HG03442 (cell line): Measurements from ENCODE around the gene MLLT3.

ENCODE experiments used
- ATAC-seq: cut with Tn5 transposase; IDR thresholded peaks from one replicate; pipeline ENCODE4 v1.9.1; 2021; ENCODE audit warnings: mild to moderate bottlenecking, moderate library complexity; ENCODE audit not compliant: unreplicated experiment

The MLLT3 gene

DNA sequence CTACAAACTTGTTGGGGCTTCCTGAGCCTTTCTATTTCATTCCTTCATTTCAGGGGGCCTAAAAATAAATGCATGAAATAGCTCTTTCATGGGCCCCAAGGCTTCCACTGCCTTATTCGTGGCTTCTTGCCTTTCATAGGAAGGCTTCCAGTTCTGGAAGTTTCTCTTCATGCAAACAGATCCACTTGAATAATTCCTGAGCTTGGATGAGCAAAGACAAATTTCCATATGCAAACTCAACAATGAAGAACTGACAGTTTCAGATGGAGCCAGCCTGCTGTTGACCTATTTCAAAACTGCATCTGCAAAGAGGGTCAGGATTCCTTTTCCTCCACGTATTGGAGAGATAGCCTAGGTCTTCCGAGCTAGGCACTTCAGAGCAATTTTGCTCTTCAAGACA is 142.1 kb downstream of the MLLT3 start:
- no peak for ATAC-seq

DNA sequence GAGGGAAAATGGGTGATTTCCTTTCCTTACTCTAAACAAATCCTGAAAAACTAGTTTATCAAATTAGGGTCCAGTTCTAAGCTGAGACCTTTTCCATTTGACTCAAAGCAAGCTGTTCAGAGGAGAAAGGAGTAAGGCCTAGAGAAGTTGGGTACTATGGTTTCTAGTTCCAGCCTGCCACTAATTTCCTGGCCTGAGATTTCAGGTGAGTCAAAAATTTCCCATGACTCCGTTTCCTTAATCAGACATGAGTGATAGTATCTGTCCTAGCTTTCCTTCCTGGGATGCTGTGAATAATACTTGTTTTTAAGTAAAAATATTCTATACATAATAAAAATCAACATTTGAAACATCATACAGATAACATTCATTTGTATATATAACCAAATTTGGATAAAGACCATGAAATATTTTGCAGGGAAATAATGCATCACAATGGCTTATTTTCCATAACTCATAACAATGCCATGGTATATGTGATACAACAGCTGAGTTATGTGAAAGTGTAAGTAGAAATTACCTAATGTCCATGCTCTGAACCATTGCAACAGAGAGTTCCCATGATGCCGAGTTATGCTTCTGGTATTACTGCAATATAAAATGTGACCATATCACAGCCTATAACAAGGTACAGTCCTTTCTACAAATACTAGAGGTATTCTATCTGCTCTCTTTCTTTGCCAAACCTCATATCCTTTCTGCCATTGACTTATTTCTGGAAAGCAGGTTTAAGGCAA is 142.7 kb downstream of the MLLT3 start:
- peak; percentile 70 for ATAC-seq

DNA sequence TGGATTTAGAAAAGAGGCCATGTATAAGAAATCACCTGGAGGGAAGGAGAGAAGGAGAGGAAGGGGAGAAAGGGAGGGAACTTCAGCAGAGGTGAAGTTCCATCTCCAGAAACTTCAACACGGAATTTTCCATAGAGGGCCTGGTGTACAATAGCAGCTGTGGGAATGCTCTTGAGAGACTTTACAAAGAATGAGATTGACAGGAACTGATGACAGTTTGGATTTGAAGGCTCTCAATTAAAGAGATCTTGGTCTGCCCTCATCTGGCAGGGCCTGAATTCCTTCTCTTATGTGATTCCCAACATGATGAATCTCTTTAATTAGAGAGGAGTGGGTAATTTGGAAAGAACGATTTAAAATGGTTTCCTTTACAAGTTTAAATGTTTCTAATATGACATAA is 143.5 kb downstream of the MLLT3 start:
- no peak for ATAC-seq

DNA sequence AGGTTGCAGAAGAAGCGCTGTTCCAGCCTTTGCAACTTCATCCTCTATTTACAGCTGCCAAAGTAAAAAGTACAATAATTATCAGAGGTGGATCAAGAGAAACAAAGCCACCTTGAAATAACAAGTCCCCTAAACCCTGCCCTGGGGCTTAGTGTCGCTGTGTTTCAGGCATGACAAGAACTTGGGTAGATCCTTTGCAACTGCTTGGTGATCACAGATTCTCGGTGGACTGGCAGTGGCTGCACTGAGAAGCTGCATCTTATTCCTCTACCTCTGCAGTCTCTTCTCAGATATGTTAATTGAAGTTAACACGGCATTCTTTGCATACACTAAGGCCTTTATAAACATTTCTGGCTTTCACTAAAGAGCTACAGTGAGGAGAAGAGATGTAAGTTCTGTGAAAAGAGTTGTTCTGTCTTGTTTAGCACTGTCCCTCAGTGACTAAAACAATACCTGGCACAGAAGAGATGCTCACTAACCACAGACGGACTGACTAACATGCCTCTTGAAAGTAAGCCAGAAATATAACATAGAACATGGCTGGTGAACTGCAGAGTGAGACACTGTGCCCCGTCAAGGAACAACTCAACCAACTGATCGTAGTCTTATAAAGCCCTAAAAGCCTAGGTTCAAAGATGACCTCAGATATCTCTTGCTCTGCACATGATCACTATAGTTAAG is 144.2 kb downstream of the MLLT3 start:
- peak; percentile 82 for ATAC-seq

DNA sequence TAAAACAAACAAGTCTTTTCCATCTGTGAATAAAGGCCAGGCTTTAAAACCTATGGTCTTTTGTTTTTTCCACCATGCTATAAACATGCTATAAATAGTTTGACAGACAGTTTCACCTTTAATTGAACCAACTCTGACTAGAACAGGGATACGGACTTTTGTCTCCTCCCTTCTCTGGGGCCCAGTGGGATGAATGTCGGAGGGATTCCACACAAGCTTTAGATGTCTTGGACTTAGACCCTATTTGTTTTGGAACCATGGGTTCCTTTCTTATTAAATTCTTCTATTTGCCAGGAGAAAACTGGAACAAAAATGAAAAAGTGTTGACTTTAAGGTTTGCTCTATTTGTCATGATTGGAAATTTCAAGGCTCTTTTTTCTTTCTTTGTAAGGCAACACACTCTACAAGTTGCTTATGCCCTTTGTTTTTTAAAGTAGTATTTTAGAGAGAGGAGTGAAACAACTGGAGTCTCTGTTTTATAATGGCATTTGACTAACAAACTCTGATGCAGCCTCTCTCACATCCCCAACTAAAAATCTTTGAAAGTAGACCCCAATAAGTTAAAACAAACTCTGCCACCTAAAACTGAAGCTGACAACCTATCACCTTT is 145.3 kb downstream of the MLLT3 start:
- no peak for ATAC-seq

DNA sequence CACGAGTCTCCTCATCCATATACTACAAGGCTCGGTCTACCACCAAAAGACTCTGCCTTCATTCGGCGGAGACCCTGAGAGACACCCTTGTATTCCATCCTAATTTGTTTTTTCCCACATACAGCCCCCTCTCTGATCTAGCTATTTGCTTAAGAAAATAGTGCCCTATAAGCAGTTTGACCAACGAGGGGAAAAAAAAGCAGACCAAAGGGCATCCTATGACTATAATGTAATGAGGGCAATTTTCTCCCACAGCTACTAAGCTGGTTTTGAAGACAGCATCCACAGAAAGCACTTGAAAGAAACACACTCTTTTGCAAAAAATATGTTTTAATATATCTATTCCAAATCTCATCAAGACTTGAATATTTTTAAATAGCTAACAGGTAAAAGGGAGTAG is 147.8 kb downstream of the MLLT3 start:
- ATAC-seq = no peak

DNA sequence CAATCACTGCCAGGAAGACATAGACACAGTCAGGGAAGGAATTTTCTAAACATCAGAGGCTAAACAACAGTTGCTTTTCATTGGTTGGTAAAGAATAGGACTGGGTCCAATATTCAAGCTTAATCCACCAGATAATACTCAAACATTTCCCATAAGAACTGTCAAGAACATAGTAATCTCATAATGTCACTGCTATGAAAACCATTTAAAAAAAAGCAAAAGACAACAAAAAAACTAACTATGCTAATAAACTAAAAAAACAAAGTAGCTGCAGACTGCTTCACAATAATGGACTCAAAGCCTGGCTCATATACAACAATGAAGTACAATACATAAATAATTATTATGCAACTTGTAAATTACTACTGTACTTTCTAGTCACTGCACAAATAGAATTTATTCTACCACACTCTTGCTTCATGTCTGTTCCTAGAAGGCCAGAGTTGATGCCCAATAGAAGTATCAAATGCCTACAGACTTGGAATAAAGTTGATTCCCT is 148.7 kb downstream of the MLLT3 start:
- no peak for ATAC-seq

DNA sequence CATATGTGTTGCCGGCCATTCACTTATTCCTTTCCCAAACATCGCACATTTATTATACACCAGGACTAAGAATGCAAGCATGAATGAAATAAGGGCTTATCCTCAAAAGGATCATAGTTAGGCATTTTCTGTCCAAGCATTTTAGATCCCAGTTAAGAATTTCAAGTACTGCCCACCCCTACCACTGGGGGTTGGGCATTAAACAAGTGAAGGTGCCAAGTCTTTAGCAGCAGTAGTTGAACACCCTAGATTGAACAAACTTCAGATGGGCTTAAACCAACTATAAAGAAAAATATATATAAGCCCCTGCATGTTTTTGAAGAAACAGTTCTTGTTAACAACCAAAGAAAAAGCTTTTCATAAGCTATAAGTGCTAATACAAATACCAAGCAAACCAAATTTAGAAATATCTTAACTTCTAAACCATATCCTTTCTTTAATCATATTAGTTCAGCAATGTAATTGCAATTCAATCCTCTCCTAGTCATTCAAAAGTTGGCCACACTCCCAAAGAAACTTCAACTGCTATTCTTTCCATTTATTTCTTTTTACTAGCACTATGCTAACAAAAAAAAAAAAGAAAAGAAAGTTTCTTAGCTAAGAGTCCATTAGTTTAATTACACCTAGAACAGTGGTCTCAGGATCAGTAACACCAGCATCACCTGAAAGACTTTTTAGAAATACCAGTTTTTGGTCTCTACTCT is 149.8 kb downstream of the MLLT3 start:
- ATAC-seq = no peak

DNA sequence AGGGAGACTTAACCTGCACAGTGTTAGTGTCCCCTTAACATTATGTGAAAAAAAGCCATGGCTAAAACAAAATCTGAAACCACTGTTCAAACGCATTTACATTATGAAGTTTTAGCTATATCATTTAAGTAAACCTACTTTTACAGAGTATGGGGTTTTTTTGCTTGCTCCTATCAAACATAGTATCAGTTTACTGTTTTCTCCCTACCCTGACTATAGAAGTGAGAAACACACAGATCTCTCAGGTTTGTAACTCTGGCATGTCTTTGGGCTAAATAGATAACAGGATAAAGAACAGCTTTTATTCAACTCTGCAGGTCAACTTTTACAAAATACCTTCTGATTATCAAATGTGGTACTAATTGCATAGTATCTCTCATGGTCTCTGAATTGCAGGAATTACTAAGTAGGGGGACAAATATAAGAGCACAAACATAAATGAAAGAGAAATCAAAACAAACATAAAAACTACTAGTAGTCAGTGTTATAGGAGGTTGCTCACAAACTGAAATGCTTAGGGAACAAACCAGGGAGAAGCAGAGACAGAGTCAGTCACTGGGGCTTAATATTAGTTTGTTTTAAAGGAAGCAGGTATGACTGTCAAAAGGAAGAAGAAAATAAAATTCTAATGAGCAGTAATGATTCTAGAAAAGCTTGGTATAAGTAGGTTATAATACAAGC is 155.8 kb downstream of the MLLT3 start:
- ATAC-seq = no peak

DNA sequence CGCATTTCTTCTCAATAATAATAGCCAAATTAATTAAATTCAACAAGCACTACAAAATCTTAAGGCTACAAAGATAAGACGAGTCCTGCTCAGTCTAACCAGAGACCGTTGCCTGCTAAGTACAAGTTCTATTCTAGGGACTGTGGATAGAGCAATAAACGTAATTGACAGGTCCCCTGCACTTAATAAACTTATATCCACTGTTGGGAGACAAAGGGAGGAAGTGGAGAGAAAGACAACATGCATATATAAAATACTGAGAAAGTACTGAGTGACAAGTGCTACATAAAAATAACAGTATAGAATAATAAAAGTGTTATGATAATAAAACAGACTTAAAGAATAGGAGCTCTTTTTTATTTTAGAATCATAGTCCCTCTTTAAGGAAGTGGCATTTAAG is 158.1 kb downstream of the MLLT3 start:
- no peak for ATAC-seq

DNA sequence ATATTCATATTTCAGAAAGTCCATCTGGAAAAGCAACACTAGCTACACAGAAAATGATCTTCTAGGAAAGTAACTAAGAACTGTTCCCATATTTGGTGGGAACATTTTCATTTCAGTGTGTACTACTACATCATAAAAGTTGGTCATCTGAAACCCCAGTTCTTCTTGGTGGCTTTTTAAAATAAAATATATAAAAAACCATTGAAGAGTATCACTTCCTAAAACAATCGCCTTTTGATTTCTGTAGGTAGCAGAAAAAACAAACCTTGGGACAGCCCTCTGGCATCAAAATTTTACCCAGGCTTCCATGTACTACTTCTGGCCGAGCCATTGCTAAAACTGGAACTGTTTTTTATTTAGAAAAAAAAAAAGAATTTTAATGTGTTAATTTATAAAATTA is 158.5 kb downstream of the MLLT3 start:
- no peak for ATAC-seq

DNA sequence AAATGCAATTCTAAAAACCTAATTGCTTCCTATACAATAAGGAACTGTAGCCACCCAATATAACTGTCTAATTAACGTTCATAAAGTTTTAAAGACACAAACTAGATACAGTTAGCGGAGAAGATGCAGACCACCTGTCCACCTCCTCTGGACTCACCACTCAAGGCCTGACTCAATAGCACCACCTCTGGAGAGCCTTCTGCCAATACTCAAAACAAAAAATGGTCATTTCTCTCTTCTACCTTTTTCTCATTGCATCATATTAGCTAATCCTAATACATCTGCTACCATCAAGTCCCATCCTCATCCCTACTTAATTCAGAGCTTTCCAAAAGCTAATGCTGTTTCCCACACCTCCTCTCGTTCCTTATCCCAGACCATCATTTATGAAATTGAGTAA is 159.9 kb downstream of the MLLT3 start:
- no peak for ATAC-seq

DNA sequence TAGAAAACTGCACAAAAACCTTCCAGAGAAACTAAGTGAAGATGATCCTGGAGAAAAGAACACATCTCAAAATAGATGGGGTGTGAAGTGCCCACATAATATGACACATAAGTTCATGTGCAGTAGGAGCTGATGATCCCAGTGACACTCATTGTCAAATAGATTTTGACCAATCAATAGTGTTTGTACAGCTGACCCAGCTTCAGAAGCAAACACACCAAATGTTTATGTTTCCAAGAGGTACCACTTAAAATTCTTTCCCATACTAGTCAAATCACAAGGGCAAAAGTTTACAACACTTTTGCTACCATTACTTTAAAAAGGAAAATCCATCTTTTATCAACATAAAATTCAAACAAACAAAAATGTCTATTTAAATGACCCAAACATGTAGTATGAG is 175.0 kb downstream of the MLLT3 start:
- no peak for ATAC-seq

DNA sequence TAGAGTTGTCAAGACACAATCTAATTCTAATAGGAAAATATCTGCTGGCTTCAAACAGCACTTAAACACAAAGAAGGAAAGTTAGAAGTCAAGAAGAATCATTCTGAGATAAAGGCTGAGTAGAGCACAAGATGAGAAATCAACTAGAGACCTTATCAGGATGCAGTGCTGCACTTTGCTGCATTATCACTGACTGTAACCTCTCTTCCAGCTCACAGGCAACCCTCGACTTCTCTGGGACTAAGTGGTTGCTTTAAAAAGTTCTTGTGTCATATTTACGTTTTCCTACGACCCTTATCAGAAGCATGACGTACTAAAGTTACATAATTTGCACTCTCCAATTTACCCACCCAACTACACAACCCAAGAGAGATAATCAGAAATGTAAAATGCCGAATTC is 176.1 kb downstream of the MLLT3 start:
- no peak for ATAC-seq

DNA sequence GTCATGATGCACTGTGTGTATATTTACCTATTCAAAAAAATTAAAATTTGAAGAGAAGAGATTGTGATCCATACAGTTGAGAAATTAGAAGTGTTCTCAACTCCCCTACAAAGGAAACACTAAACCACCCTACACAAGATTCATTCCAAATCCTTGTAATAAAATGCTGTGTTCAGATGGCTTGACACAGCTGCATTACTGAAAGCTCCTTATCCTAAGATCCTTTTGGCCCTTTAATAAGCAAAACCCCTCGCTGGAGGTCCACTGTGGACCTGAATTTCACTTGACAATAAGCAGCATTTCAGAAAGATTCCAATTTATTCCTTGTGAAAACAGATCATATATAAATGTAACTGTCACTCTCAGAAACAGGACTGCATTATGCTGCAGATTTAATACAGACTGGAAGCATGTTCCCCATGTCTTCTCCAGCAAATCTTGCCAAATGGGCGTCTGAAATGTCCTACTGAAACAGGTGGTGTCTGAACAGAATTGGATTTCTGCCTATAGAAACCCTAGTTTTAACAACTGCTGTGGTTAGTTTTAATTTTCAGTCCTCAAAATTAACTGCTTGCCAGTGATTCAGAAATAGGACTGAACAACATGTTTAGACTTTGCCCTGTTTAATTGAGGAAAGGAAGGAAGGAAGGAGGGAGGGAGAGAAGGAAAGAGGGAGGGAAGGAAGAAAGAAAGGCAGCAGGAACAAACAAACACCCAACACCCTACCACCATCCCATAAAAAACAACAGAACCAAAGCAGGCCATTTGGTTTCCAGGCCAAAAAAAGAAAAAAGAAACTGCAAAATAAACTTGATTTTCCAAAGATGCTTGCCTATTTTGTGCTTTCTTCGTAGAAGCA is 179.6 kb downstream of the MLLT3 start:
- ATAC-seq = no peak

DNA sequence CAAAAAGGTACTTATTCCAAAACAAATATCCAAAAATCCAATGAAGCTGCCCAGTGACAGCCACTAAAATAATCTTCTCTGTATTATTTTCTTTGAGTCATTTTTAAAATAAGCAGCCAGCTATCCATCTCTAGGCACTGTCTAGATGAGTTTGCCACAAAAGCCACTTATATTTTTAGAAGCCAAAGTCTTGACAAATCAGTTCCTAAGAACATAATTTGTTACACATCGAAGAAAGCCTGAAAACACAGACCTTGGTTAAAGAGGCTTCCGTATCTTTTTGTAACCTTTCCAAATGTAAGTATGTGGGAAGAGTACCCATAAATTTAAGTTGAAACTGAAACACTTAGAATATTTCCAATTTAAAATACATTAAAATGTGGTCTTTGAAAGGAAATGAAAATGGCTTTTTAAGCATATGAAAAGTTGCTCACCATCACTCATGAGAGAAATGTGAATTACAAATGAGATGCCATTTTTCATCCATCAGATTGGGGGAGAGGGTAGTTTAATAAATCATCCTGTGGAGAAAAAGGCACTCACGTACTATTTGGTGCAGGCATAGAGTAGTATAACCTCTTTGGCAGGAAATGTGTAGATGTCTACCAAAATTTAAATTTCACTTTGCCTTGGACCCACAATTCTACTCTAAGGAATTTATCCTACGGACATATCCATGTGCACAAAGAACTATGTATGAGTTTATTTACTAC is 180.4 kb downstream of the MLLT3 start:
- ATAC-seq = no peak

DNA sequence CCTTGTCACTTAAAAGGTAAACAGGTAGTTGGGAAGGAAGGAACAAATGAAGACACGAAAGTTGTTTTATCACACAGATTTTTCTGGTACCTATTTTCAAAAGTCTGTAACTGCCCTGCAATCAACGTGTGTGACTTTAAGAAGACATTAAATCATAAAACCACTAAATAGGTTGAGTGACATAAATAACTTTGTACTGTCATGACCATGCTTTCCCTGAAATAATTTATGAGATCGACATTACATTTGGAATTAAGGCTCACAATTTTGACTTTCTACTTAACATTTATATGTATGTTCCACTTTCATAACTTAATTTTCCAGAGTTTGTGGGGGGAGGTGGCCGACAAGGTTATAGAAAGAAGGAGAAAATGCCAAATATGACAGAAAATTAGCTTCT is 181.1 kb downstream of the MLLT3 start:
- no peak for ATAC-seq

DNA sequence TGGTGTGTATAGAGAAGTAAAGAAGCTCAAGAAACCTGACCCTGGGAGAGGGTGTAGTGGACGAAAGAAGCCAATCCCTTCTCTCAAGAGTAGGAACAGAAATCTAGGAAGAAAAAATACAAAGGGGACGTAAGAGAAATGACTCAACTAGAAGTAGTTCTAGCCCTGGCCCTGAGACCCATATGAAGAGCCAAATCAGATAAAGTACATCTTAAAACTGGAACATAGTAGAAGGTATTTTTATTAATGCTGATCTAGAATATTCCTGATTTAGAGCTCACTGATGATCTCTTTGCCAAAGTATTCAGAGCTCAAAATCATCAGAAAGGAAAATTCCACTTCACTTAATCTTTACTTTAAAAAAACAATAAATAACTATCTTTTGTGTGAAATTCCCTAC is 184.8 kb downstream of the MLLT3 start:
- no peak for ATAC-seq

DNA sequence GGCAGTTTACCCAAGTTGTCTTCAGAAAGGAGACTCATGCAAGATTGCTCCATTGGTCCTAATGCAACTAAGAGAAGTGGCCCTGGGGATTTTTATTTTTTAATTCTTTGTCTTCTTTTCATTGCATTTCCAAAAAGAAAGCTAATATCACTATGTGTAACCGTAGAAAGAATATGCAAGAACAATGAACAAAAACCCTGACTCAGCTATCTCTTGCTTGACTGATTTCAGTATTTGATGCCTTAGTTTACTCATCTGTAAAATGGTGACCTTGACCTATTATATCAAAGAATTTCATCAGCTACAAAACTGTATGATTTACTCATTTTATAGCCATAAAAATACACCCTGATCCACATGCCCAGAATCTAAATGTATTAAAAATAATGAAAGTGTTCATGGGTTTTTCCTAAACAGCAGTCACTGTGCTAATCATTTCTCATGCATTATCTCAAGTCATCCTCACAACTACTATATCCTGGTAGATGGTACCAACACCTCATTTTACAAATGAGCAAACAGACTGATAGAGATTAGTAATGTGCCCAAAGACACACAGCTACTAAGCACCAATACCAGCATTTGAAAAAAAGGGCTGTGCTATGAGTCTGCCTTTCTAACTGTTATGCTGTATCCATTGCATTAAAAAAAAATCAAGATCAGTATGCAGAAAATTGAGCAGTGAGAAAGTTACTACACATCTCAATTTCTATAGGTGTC is 185.7 kb downstream of the MLLT3 start:
- no peak for ATAC-seq
